Neural cell (in vitro differentiated cells): ENCODE results near the gene SLC26A4.

Source experiments
- CTCF ChIP-seq: fragments of 450-650 bp; IDR thresholded peaks from 2 replicates; pipeline ENCODE4 v1.5.1; 2014; ENCODE audit warnings: antibody characterized with exemption, mild to moderate bottlenecking, moderate library complexity; ENCODE audit not compliant: poor library complexity, severe bottlenecking
- EP300 ChIP-seq: fragments of 450-650 bp; conservative IDR thresholded peaks from 2 replicates; pipeline ENCODE4 v1.6.1; 2014; ENCODE audit warnings: antibody characterized with exemption, mild to moderate bottlenecking, moderate library complexity; ENCODE audit not compliant: poor library complexity, severe bottlenecking
- EZH2 ChIP-seq: fragments of 200-600, 300-800 bp; shearing (Covaris generic), sonication (generic); IDR thresholded peaks from 2 replicates; pipeline ENCODE4 v1.6.1; 2014; ENCODE audit warnings: antibody characterized with exemption, low read length, borderline replicate concordance, mild to moderate bottlenecking; ENCODE audit not compliant: insufficient read depth, poor library complexity, severe bottlenecking
- POLR2AphosphoS5 ChIP-seq: IDR thresholded peaks from 2 replicates; pipeline ENCODE4 v1.6.1; 2012
- REST ChIP-seq: IDR thresholded peaks from 2 replicates; pipeline ENCODE4 v1.6.1; 2012; ENCODE audit warnings: borderline replicate concordance
- SMC3 ChIP-seq: fragments of 450-650 bp; conservative IDR thresholded peaks from 2 replicates; pipeline ENCODE4 v1.6.1; 2014; ENCODE audit warnings: antibody characterized with exemption, mild to moderate bottlenecking, moderate library complexity; ENCODE audit not compliant: poor library complexity

- no peak for TF ChIP-seq EZH2
- TF ChIP-seq CTCF: no peak
- no peak for TF ChIP-seq EP300
- TF ChIP-seq REST: no peak
- no peak for TF ChIP-seq SMC3
- no peak for TF ChIP-seq POLR2AphosphoS5
Observed at GRCh38 chr7:107746006-107746405, 85.4 kb downstream of the SLC26A4 start.
